Ishikawa (cell line): Measurements from ENCODE around the gene ADCY1.

Source experiments
- CEBPB ChIP-seq: IDR thresholded peaks from 2 replicates; pipeline ENCODE4 v1.6.1; 2012
- CREB1 ChIP-seq: IDR thresholded peaks from 2 replicates; pipeline ENCODE4 v1.6.1; 2012; ENCODE audit warnings: low read depth
- EP300 ChIP-seq: IDR thresholded peaks from 2 replicates; pipeline ENCODE4 v1.6.1; 2012; ENCODE audit warnings: borderline replicate concordance
- FOXM1 ChIP-seq: IDR thresholded peaks from 2 replicates; pipeline ENCODE4 v1.6.1; 2012; ENCODE audit warnings: low read depth, borderline replicate concordance
- MAX ChIP-seq: IDR thresholded peaks from 2 replicates; pipeline ENCODE4 v1.6.1; 2012
- NFIC ChIP-seq: IDR thresholded peaks from 2 replicates; pipeline ENCODE4 v1.6.1; 2012
- RAD21 ChIP-seq: IDR thresholded peaks from 2 replicates; pipeline ENCODE4 v1.6.1; 2012; ENCODE audit warnings: low read depth
- REST ChIP-seq: IDR thresholded peaks from 2 replicates; pipeline ENCODE4 v1.6.1; 2012; ENCODE audit warnings: low read depth, mild to moderate bottlenecking
- TAF1 ChIP-seq: IDR thresholded peaks from 2 replicates; pipeline ENCODE4 v1.6.1; 2012; ENCODE audit warnings: low read depth, mild to moderate bottlenecking
- YY1 ChIP-seq: IDR thresholded peaks from 2 replicates; pipeline ENCODE4 v1.6.1; 2012; ENCODE audit warnings: low read depth
- ZBTB7A ChIP-seq: IDR thresholded peaks from 2 replicates; pipeline ENCODE4 v1.6.1; 2012; ENCODE audit warnings: low read depth

GRCh38 chr7:45606931-45607330 lies 32.8 kb downstream of the ADCY1 start:
- no peak for TF ChIP-seq CREB1
- TF ChIP-seq EP300, result no peak
- TF ChIP-seq TAF1, result no peak
- TF ChIP-seq MAX, result no peak
- TF ChIP-seq ZBTB7A, result no peak
- TF ChIP-seq RAD21, result no peak
- TF ChIP-seq FOXM1, result no peak
- TF ChIP-seq YY1, result no peak
- TF ChIP-seq NFIC, result no peak
- no peak for TF ChIP-seq CEBPB
- no peak for TF ChIP-seq REST
